GOT3 (cell line): Measurements from ENCODE around the gene HIPK2.

Source experiments
- DNase-seq: peaks from one replicate; lab custom pipeline; 2025; ENCODE audit warnings: mixed read lengths; lab: John Stamatoyannopoulos, UW

The HIPK2 gene

DNA sequence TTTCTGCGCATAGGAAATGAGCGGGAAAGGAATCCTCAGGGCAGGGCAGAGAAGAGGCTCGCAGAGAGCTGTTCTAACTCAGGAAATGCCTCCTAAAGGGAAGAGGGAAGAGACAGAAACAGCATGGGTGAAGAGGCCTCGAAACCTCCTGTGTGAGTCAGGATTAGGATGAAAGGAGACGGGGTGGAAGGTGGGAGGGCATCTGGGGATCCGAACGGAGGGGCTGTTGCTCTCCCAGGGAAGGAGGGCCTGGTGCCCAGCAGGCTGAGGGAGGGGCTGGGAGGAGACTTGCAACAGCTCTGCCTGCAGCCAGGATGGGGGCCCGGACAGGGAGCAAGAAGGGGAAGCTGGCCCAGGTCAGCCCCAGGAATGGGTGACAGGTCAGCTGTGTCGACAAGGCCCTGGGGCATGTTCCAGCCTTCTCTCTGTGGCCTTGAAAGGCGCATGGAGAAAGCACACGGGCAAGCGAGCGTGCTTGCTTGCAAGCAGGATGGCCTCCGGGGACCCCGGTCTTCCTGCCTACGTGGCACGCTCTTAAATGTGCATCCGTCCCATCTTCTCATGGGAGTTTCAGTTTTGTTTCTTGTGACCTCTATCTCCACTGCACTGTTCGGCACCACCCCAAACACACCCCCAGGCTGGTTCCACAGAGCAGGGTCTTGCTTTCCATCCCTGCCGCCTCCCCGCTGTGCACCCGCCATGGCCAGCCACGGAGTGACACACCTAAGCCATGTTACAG lies 63.5 kb downstream of the HIPK2 start:
- DNase-seq, result no peak

DNA sequence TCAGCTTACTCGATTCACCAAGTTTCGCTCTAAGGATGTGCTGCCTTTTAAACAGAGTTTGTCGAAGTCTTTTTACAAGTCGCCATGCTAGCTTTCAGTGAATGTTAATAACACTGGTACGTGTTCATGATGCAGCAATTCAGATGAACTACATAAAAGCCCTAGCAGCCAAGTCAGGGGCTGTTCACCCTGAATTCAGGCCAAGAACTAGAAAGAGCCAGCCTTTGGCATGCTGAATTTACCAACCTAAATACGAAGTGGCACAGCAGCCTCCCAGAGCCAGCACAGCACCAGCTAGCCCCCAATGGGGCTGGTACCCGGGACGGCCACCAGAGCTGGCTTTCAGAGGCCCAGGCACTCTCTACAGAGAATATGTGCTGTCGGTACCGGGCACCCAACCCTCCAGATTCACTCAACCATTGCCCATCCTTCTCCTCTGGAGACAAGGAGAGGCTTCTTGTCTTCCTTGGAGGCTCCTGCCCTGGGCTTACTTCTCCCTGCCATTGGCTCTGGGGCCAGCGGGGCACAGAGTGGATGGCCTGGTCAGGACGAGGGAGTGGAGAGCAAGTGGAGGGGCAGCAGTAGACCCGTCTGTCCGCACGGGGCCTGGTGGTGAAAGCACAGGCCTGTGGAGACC lies 64.2 kb downstream of the HIPK2 start:
- DNase-seq, result no peak

DNA sequence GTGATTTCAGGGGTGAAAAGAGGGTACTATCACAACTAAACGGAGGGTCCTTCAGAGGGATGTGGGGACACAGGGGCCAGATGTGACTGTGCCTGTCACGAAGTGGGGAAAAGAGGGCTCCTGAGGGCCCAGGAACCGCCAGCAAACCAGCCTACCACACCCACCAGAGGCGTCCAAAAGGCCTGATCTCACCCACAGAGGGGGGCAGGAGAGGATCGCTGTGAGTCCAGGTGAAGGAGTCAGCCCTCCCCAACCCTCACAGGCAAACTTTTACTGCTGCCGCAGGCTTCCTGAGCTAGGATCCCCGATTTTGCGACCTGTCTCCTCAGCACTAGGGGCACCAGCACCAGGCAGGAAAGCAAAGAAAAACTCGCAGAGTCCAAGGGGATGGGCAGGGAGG lies 64.7 kb downstream of the HIPK2 start:
- DNase-seq, result no peak

DNA sequence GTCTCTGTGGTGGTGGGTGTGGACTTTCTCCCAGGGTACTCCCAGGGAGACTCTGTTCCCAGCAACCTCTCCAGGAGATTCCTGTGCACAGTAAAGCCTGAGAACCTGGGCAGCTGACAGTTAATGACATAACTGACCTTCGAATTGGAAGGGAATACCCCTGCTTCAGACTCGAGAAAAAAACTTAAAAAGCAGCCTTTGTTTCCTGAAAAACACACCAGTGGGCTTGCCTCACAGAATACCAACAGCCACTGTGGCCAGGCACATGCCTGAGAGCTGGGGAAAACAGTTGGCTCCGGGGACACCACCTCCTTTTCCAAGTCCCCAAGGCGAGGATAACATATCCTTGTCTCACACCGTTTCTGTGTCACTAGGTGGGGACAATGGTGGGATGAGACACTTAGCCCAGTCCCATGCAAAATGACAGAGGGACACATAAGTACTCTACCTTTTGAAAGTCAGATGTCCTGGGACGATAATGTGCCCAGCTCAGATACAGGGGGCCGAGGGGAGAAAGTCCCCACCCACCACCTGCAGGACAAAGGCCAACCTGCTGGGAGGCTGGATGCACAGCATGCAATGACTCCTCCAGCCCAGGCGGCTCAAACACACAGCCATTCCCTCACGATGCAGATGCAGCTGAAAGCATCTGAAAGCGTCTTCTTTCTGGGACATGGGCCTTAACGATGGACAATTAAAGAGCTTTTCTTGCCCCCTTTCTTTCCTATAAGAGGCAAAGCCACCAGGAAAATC lies 65.6 kb downstream of the HIPK2 start:
- no peak for DNase-seq

DNA sequence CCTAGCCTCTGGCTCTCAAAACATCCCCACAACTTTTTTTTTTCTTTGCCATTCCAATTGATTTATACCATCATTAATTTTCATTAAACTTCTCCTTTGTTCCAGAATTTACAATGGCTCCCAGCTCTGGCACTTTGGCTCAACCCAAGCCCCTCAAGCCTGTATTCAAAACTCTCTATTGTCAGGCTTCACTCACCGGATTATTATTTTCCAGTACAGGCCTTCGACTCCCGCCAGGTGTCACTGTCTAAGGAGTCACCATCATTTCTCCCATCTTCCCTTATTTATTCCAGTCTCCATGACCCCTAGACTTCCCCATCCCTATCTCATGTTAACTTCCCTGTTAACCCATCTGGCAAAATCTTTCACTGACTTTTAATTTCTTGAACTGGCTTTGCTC lies 67.8 kb downstream of the HIPK2 start:
- DNase-seq, result no peak

DNA sequence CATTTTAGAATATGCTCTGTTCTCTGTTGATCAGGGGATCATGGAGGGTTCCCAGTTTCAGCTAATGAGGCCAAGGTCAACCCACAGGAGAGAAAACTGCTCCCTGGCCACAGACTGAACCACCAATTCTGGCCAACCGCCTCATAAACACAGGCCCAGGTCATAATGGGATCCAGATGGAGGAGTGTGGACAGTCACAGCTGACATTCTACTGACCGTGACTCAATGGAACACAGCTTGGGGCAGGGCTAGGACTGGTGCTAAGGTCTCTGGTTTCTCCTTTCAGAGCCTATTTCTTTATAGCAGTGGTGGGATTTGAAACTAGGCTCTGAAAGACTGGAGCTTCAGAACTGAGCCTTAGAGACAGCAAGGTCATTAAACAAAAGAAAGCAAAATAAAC lies 68.3 kb downstream of the HIPK2 start:
- no peak for DNase-seq

DNA sequence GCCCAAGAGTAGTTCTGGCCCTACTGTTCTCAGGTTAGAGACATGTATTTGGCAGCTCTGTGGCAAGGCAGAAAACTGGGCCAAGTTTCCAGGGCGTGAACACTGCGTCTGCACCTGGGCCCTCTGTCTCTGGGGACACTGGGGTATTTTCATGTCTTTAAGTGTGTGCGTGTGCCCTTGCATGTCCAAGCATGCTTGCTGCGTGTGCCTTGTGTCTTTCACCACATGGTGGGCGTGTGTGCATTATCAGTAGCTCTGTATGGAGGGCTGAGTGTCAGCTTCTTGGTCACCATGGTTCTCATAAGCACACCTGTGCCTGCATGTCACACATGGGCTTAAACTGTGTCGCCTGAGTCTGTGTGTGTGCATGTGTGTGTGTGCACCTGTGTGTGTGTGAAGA lies 69.3 kb downstream of the HIPK2 start:
- DNase-seq, result no peak

DNA sequence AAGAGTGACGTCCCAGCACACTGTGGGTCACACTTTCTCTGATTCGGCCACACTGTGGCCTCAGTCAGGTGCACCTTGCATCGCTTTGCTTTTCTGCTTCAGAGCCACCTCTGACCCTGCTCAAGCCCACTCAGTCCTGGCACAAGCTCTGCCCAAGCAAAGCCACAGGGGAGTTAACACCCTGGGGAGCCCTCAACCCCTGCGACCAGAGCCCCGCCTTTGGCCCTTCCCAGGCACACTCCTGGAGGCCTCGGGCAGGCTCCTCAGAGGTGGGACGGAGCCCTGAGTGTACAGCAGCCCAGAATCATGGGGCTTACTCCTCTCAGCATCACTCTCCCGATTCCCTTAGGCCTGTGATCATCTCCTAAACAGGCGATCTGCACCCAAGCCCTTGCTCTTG lies 71.0 kb downstream of the HIPK2 start:
- DNase-seq, result no peak

DNA sequence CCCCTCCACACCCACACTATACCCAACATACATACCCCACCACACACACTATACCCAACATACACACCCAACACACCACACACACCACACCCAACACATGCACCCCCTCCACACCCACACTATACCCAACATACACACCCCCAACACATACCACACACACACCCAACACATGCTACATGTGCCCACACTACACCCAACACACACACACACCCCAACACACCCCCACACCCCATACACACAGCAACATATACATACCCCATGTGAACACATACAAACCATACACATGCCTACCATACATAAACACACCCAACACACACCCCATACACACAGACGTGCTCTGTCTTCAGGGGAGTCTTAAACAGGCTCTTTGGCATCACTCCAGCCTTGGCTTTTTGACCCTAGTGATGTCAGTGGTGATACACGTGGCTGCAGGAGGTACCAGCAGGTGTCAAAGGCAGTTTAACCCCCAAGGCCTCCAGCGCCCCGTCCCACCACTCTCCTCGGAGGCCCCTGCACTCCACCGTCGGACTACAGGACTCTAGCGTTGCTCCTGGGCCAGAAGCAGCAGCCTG lies 73.4 kb downstream of the HIPK2 start:
- DNase-seq, result no peak

DNA sequence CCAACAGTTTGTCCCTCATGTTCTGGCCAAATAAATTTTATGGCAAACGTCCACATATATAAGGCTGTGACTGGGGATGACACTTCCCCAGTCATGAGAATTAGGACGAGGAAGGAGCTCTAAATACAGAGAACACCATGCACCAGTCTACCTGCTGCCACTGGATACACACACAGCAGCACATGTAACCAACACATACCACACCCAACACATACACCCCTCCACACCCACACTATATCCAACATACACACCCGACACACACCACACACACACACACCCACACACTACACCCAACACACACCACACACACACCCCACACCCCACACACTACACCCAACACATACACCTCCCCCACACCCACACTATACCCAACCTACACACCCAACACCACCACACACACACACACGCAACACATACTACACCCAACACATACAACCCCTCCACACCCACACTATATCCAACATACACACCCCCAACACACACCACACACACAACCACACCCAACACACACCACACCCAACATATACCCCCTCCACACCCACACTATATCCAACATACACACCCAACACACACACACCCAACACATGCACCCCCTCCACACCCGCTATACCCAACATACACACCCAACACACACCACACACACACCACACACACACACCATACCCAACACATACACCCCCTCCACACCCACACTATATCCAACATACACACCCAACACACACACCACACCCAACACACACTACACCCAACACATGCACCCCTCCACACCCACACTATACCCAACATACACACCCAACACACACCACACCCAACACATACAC lies 74.1 kb downstream of the HIPK2 start:
- no peak for DNase-seq

DNA sequence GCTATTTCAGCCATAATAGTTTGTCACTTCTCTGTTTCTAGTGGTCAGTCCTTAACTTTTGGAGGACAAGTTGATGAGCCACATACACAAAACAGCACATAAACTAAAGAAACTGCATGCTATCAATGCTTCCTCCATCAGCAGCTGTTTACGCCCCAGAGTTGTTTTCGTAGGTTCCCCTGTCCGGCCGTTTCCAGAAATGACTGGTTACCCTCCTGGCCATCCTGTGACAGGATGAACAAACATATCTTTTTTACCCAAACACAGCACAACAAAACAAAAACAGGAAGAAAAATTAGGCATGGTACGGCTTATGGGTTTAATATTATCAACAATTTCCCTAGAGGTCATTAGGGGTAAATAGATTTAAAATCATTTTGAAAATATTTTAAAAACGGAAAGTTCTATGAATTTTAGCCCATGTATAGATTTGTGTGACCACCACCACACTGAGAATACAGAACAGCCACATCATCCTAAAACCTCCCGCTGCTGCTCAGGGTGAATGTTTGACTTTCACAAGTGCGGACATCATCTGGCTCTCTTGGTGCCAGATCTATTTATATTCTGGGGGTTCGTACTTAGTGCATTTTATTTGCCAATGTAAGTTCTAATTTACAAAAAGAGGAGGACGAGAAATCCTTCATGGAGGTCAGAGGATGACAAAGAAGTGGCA lies 74.8 kb downstream of the HIPK2 start:
- DNase-seq, result no peak

DNA sequence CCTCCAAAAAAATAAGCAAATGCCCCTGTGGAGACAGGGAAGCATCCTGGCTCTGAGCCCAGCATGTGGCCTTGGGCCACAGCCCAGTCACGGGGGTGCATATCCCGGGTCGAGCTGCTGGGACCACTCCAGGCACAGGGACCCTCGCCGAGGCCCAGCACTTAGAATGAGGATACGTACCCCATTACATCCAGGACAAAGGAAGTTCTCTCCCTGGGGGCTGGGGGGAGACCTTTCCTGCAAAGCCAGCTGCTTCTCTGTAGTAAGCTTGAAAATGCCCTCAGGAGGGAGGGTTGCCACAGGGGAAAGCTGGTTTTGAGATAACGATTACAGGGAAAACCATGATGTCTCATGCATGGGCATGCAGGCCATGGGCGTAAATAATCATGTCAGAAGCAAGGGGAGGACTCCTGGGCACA lies 75.5 kb downstream of the HIPK2 start:
- no peak for DNase-seq

DNA sequence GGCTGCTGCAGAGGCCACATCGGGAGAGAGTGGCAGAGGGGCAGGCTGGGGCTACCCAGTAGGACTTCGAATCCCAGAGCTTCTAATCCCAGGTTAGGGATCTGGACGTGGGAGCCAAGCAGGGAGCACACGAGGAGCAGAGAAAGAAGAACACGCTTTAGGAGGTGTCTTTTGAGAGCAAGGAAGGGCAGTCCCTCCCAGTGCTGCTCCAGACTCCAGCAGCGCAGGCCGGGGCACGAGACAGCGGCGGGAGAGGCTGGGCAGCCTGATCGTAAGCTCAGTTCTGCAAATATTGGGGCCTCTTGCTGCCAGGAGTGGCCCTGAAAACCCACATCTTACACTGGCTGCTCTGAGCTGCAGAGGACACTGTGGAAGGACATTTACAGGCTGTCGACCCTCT lies 75.9 kb downstream of the HIPK2 start:
- DNase-seq, result no peak

DNA sequence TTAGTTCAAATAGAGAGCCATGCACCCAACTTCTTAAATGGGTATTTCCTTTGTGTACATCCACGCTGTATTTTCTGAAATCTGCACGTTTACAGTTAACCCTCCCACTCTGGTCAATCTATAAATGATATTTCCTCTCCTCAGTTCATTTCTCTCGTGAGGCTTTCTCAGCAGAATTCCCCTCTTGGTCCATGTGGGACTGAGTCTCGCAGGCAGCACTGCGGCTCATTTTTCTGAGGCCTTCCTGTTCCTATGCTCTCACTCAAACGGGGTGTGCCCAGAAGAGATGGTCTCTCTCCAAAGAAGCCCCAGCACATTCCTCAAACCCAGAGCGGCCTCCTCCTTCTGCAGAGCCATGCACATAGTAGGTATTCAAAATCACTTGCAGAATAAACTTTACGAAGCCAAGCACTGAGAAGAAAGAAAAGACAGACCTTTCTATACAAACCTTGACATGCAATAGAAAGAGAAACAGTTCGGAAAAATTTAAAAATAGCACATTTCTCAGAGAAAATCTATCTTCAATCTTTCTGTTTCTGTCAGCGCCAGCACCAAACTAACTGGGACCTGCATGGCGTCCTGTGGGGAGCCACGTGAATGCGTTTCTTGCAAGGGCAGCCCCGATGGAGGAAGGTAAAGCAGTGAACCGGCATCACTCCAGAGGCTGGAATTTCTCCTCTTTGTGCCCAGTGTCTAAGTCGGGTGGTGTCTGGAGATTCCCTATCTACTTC lies 77.1 kb downstream of the HIPK2 start:
- DNase-seq, result no peak

DNA sequence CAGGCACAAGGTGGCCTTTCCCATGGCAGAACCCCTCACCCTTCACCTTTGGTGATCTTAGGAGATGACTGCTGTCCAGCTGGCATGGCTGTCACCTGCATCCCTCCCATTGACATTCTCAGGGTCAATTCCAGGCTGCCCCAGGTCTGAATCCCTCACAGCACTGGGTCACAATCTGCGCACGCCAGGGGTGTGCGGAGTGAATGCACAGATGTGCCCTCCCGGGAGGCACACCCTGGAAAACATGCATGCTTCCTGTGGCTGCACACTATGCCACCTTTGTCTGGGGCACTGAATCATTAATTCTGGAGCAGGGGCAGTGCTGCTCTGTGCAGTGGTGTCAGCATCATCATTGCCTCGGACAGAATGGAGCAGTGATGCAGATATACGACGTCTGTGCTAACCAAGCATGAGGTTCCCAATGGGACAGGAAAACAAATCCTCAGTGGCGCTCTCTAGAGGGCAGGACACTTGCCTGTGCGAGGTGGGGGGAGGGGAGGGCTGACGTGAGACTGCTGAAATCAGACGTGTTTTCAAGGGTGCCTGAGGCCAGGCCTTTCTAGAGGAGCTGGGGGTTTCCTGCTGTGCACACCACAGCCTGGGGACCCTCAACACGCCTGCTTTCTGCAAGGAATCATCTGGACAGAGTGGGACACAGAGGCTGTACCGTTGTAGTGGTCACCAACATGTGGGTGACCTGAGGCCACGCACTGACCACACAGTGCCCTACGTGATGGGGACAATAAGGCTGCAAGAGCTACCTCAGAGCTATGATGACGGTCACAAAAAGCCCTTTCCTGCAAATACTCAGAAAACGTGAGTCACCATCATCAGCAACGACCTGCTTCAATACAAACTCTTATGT lies 77.9 kb downstream of the HIPK2 start:
- no peak for DNase-seq

DNA sequence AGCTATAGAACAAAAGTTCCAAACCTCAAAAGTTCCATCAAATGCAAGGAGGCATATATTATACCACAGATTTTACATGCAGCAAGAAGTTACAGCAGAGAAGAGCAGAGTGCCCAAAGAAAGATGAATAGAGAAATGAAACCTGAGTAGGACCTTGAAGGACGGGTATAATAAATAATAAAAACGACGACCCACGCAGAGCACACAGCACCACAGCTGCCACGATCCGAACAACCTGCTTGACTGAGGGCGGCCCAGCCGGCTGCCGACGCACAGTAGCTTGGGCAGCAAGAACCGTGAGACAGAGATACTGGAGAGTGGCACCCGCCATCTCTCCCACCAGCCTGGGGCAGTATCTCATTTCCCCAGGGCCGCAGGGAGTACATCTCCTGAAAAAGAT lies 79.0 kb downstream of the HIPK2 start:
- DNase-seq, result no peak

DNA sequence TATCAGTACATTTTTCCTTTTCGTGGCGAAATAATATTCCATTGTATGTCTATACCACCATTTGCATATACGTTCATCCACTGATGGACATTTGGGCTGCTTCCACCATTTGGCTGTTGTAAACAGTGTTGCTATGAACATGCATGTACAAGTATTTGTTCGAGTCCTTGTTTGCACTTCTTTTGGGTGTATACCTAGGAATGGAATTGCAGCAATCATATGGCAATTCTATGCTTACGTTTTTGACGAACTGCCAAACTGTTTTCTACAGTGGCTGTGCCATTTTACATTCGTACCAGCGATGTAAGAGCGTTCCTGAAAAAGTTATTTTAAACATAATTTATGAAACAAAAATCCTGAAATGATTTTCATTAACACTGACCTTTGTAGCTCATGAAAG lies 79.5 kb downstream of the HIPK2 start:
- DNase-seq, result no peak

DNA sequence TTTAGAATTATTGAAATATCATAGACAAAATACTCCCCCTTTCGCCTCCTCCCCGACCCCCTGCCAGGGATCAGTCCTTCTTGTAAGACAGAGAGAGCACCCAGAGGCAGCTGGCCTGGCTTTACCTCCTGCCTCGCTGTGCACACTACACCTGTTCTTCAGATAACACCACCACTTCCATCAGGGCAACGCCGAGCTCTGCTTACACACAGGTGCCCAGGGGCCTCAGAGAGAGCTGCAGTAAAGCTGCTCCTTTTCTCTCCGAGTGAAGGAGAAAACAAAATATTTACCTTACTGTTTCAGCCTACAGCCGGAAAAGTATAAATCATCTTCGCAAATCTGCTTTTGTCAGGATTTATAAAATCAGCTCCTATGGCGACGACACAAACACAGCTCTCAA lies 80.7 kb downstream of the HIPK2 start:
- no peak for DNase-seq

DNA sequence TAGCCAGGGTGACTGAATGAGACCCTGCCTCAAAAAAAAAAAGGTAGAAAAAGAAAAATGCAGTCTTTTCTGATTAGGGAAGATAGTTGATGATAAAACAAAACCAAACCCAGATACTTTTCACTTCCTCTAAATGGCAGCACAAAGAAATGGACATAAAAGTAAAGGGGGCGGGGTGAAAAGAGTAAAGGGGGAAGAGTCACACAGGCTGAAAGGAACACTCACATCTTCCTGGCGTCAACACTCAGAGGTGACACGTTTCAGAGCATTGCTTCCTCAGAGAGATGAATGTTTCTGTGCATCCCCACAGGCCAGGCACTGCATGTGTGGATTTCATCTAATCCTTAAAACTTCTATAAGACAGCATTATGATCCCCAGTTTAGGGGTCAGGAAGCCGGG lies 81.2 kb downstream of the HIPK2 start:
- no peak for DNase-seq

DNA sequence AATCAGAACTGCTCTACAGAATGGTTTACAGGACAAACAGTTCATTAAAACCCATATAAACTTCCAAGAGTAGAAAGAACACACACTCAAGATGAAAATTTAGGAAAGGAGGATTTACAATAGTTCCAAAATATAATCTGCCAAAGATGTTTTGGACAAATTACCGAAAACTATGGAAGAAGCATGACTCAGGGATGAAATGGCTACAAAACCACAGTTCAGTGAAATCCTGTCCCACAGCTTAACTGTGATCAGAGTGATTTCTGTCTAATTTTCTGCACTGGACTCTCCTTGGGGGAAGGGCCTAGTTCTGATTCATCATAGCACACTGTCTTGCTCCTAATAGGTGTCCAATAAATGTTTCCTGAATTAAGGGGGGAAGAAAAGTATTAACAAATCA lies 82.2 kb downstream of the HIPK2 start:
- no peak for DNase-seq
